ENCODE measurements around the gene PDE1C. TPM values are rescaled to one million over a fixed set of nuclear protein-coding genes. Genes with fewer than 3 reads are reported as not detected.

PDE1C gene
- total RNA-seq, 1 donor from 2014 or later = 15.5 TPM

DNA sequence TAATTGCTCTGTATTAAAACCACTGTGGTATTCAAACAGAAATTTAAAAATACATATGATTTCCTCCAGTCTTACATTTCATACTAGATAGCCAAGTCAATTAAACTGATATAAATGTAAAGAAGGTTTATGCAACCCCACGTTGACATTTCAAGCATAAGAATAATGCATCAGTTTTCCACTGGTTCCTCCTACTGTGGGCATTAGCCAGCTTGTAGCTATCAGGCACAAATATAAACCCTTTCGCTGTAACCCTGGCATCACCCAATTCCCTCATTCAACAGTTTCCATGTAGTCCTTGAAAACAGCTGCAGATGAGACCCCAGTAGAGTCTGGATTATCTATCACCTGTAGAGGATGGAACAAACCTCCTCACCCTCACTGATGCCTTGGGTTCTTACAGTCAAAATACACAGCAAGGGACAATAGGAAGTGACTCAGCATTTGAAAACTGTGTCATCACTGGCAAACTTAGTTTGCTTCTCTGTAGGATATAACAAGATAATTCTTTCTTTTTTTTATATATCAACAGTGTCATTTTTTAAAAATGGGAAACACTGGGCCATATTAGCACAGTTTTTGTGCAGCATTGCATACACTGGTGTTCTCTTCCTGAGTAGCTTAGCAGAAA lies 113.0 kb downstream of the PDE1C start:
- intact Hi-C loops (cut with DNase I) = no loop called here
- ATAC-seq = no peak
- Histone ChIP-seq H3K36me3 (no peaks in the 10 kb centered on the region), H3K9me3 (no peaks in the 10 kb centered on the region), H3K27ac (no peak overlapping the region), H3K4me1 (peaks cover 6% of the 10 kb centered on the region), H3K27me3 (ENCODE audit: low read depth) (no peaks in the 10 kb centered on the region), H3K4me3 (no peak overlapping the region)
- DNase-seq = no peak
- TF ChIP-seq, protein P1, sequence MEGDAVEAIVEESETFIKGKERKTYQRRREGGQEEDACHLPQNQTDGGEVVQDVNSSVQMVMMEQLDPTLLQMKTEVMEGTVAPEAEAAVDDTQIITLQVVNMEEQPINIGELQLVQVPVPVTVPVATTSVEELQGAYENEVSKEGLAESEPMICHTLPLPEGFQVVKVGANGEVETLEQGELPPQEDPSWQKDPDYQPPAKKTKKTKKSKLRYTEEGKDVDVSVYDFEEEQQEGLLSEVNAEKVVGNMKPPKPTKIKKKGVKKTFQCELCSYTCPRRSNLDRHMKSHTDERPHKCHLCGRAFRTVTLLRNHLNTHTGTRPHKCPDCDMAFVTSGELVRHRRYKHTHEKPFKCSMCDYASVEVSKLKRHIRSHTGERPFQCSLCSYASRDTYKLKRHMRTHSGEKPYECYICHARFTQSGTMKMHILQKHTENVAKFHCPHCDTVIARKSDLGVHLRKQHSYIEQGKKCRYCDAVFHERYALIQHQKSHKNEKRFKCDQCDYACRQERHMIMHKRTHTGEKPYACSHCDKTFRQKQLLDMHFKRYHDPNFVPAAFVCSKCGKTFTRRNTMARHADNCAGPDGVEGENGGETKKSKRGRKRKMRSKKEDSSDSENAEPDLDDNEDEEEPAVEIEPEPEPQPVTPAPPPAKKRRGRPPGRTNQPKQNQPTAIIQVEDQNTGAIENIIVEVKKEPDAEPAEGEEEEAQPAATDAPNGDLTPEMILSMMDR (IDR thresholded peaks at IDR 0.05) = no peak

DNA sequence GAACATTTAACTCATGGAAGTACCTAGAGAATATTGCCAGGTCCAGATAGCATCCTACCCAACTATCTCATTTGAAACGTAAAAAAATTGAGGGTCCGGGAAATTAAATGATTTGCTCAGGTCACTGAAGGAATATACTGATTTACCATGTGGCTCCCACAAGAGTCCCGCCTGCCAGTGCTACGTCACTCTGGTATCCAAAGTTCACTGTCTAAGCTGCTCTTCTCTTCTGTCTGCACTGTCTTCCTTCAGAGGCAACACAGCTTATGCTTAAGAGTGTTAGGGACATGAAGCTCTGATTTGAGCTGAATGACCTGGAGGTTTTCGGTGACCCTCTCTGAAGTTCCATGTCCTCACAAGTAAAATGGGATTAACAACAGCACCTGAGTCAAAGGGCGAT lies 114.6 kb downstream of the PDE1C start:
- Histone ChIP-seq H3K4me3 (no peak overlapping the region), H3K9me3 (no peaks in the 10 kb centered on the region), H3K4me1 (peaks cover 6% of the 10 kb centered on the region), H3K36me3 (no peaks in the 10 kb centered on the region), H3K27me3 (ENCODE audit: low read depth) (no peaks in the 10 kb centered on the region), H3K27ac (no peak overlapping the region)
- no peak for ATAC-seq
- TF ChIP-seq, protein P1 (IDR thresholded peaks at IDR 0.05) = no peak
- DNase-seq = no peak
- intact Hi-C loops (cut with DNase I) = no loop called here

DNA sequence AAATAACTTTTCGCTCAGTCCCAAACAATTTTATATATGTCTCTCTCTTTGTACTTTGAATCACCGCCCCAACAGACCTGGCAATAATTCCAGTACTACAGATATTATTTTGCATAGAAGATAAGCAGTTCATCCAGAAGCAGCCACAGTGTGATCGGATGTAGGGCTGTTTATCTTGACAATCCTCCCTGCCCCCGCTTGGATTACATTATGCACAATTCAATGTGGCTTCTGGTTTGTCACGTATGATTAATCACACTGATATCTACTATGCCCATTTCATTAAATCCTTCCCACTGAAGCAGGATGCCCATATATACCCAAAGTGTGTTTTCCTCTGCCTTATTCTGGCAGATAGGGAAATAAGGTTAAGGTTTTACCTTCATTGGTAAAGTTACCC lies 115.2 kb downstream of the PDE1C start:
- DNase-seq = no peak
- intact Hi-C loops (cut with DNase I) = no loop called here
- Histone ChIP-seq H3K27me3 (ENCODE audit: low read depth) (no peaks in the 10 kb centered on the region), H3K27ac (no peak overlapping the region), H3K36me3 (no peaks in the 10 kb centered on the region), H3K4me3 (no peak overlapping the region), H3K4me1 (peaks cover 6% of the 10 kb centered on the region), H3K9me3 (no peaks in the 10 kb centered on the region)
- TF ChIP-seq, protein P1 (IDR thresholded peaks at IDR 0.05) = no peak
- no peak for ATAC-seq

DNA sequence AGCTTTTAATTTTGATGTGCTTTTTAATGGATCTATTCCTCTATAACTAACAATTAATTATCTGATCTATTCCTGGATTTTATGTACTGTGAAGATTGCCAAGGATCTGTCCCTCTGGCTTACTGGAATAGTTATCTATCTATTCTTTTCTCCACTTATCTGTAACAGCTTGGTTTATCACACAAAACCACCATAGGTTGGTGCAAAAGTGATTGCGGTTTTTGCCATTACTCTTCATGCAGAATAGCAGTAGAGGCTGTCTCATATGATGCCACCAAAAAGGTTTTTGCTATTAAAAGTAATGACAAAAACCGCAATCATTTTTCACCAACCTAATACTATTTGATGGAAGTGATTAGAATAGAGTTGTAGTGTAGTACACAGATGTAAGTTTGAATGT lies 115.7 kb downstream of the PDE1C start:
- DNase-seq = no peak
- TF ChIP-seq, protein P1 (IDR thresholded peaks at IDR 0.05) = no peak
- Histone ChIP-seq H3K4me1 (peaks cover 6% of the 10 kb centered on the region), H3K36me3 (no peaks in the 10 kb centered on the region), H3K27ac (no peak overlapping the region), H3K4me3 (no peak overlapping the region), H3K27me3 (ENCODE audit: low read depth) (no peaks in the 10 kb centered on the region), H3K9me3 (no peaks in the 10 kb centered on the region)
- no peak for ATAC-seq
- intact Hi-C loops (cut with DNase I) = no loop called here

DNA sequence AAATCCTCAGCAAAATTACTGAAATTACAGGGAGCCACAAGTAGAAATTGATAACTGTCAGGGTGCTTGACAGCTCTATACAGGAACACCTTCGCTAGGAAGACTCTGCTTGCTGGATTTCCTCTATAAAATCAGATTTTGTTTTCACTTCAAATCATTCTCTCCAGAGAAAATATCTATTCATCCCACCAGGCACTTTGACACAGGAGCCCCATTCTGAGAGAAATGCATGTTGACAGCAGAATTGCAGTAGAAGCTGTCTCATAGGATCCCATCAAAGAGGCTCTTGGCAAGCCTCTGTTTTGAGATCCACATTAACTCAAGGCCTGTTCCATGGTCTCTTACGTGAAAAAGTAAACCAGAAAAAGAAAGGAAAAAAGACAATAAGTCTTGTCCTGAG lies 116.8 kb downstream of the PDE1C start:
- intact Hi-C loops (cut with DNase I) = no loop called here
- ATAC-seq = no peak

More for the DNA sequence above, 116.8 kb downstream of the PDE1C start:
- Histone ChIP-seq H3K27ac (no peak overlapping the region), H3K4me1 (peaks cover 6% of the 10 kb centered on the region), H3K4me3 (no peak overlapping the region), H3K9me3 (no peaks in the 10 kb centered on the region), H3K27me3 (ENCODE audit: low read depth) (no peaks in the 10 kb centered on the region), H3K36me3 (no peaks in the 10 kb centered on the region)
- TF ChIP-seq, protein P1 (IDR thresholded peaks at IDR 0.05) = no peak
- no peak for DNase-seq

Data from lower lobe of right lung (tissue), 2 donors.